Panc1 (cell line): ENCODE measurements around the gene MYH1. TPM values are rescaled to one million over a fixed set of nuclear protein-coding genes. Genes with fewer than 3 reads are reported as not detected.

ENCODE experiments used
- ATAC-seq: fragments of 200-7000 bp; cut with Tn5 transposase; 2 replicates; pipeline ENCODE4 v1.9.1; 2020; ENCODE audit warnings: mild to moderate bottlenecking, moderate library complexity
- BruUV-seq: library from RNA; stranded (reverse); fragments of 400-500 nt; replicated peaks from 2 replicates; lab custom pipeline; 2021; lab: Mats Ljungman, UMichigan
- CTCF ChIA-PET: fragments of 300-600 bp; sonication (Branson Sonifier 250); formaldehyde crosslinking; loops from one replicate; lab custom pipeline; 2022; ENCODE audit warnings: antibody characterized with exemption; lab: Charles Lee
- POLR2A ChIA-PET: fragments of 300-600 bp; sonication (Branson Sonifier 250); formaldehyde crosslinking; loops from one replicate; lab custom pipeline; 2022; ENCODE audit warnings: antibody characterized with exemption; lab: Charles Lee
- DNase-seq: peaks from one replicate; pipeline ENCODE4 v3.0.0-alpha.2; 2010; ENCODE audit warnings: low read depth, low spot score
- H3K27ac ChIP-seq: 2 replicates; pipeline ENCODE4 v1.5.1; 2011; ENCODE audit warnings: mild to moderate bottlenecking, low read length, inconsistent platforms
- H3K27me3 ChIP-seq: fragments of 200-500 bp; sonication (Bioruptor generic); 2 replicates; pipeline ENCODE4 v1.6.0; 2014; ENCODE audit warnings: low read length, inconsistent platforms; ENCODE audit not compliant: control insufficient read depth, insufficient read depth
- H3K36me3 ChIP-seq: fragments of 200-500 bp; sonication (Bioruptor generic); 2 replicates; pipeline ENCODE4 v1.5.1; 2014; ENCODE audit warnings: inconsistent platforms, mild to moderate bottlenecking, low read length, moderate library complexity; ENCODE audit not compliant: control insufficient read depth, insufficient read depth
- H3K4me1 ChIP-seq: 2 replicates; pipeline ENCODE4 v1.5.1; 2011; ENCODE audit warnings: inconsistent platforms, mild to moderate bottlenecking, low read length, moderate library complexity; ENCODE audit not compliant: control insufficient read depth, insufficient read depth
- H3K4me3 ChIP-seq, 2 experiments: 2 replicates each; pipeline ENCODE4 v1.5.1; 2011 to 2012; ENCODE audit warnings: low read depth in 2 of 2, low read length in 2 of 2, mild to moderate bottlenecking in 2 of 2, inconsistent platforms in 1 of 2, moderate library complexity in 1 of 2
- H3K9me3 ChIP-seq: fragments of 200-500 bp; sonication (Bioruptor generic); 2 replicates; pipeline ENCODE4 v1.5.1; 2014; ENCODE audit warnings: low read depth, mild to moderate bottlenecking, inconsistent platforms, low read length, moderate library complexity; ENCODE audit not compliant: control insufficient read depth, insufficient read depth
- CTCF ChIP-seq: fragments of 450-650 bp; IDR thresholded peaks from 2 replicates; pipeline ENCODE4 v1.5.1; 2017; ENCODE audit warnings: mild to moderate bottlenecking
- POLR2AphosphoS5 ChIP-seq: IDR thresholded peaks from 2 replicates; pipeline ENCODE4 v1.6.1; 2012; ENCODE audit warnings: mild to moderate bottlenecking, low read depth, low read length, moderate library complexity
- REST ChIP-seq, 2 experiments: IDR thresholded peaks; 2 replicates each; pipeline ENCODE4 v1.6.1; 2011 to 2012; ENCODE audit warnings: low read depth in 2 of 2, control low read depth in 1 of 2, low read length in 1 of 2, mild to moderate bottlenecking in 1 of 2, moderate library complexity in 1 of 2; ENCODE audit not compliant: insufficient read depth in 1 of 2
- SIN3A ChIP-seq: IDR thresholded peaks from 2 replicates; pipeline ENCODE4 v1.6.1; 2012; ENCODE audit warnings: low read depth, mild to moderate bottlenecking, low read length, moderate library complexity, borderline replicate concordance; ENCODE audit not compliant: insufficient read depth
- TCF7L2 ChIP-seq: IDR thresholded peaks from 2 replicates; pipeline ENCODE4 v1.6.1; 2011; ENCODE audit warnings: mild to moderate bottlenecking, low read depth, low read length, inconsistent platforms
- in situ Hi-C: cut with HindIII; loops from 2 replicates; pipeline ENCODE4 v1.10.0; 2016; ENCODE audit warnings: low sequenced_read_pairs, low pct_unique_long_range_greater_than_20kb
- intact Hi-C: fragments of 100-400 bp; cut with micrococcal nuclease; formaldehyde crosslinking; loops from one replicate; pipeline ENCODE4 v1.10.0; 2022; ENCODE audit not compliant: unreplicated experiment
- total RNA-seq: library from RNA; stranded (reverse); gene quantifications from one replicate; pipeline ENCODE4 v1.2.1, GENCODE V29; 2021; ENCODE audit not compliant: unreplicated experiment

MYH1 gene
- total RNA-seq, 1 experiment from 2014 or later: not detected

DNA sequence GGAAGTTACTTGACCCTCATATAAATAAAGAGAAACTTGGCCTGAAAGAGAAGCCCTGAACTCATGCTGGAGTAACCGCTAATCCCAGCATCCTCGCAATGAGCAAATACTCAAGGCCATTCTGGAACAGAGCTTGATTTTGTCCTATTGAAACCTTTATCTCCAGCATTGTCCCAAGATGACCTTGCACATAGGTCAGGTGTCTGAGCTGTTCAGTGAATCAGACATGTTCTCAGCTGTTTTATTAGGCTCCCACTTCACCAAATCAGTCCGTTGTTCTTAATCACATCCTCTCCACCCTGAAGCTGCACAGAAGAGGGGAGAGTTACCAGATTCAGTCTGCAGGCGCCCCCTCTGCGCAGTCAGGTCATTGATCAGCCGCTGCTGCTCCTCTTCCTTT is 9.1 kb upstream of the MYH1 start:
- no peak overlapping the region for H3K4me3 ChIP-seq
- no peaks in the 10 kb centered on the region for H3K9me3 ChIP-seq
- no peaks in the 10 kb centered on the region for H3K36me3 ChIP-seq
- POLR2A ChIA-PET: no interaction called here
- no peak for TF ChIP-seq POLR2AphosphoS5
- TF ChIP-seq TCF7L2: no peak
- TF ChIP-seq SIN3A: no peak
- no peak for TF ChIP-seq CTCF
- no peak for TF ChIP-seq REST (IDR thresholded peaks at IDR 0.05; ENCODE audit: insufficient read depth in 1 of 2, low read depth in 2 of 2, low read length in 1 of 2)
- intact Hi-C loops (no loop called here), in situ Hi-C loops (no loop called here)
- CTCF ChIA-PET: no interaction called here
- DNase-seq (no peak), ATAC-seq (no peak)
- no peaks in the 10 kb centered on the region for H3K27me3 ChIP-seq
- H3K27ac ChIP-seq: no peak overlapping the region
- BruUV-seq: no TSS peak
- no peaks in the 10 kb centered on the region for H3K4me1 ChIP-seq

DNA sequence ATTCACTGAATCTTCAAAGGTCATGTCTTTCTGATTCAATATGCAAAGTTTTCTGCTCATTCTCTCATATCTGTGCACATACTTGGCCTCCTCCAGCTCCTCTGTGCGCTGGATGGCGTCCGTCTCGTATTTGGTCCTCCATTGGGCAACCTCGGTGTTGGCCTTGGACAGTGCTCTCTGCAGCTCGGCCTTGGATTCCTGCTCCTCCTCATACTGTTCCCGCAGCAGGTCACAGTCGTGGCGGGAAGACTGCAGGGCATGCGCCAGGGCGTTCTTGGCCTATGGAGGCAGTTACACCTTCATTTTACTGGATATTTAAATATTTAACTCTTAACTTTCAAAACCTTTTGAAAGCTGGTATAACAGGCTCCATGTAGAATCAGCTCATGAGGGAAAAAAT is 8.2 kb upstream of the MYH1 start:
- ATAC-seq: no peak
- no TSS peak for BruUV-seq

More for the DNA sequence above, 8.2 kb upstream of the MYH1 start:
- H3K4me1 ChIP-seq: no peaks in the 10 kb centered on the region
- TF ChIP-seq SIN3A: no peak
- no peak for TF ChIP-seq REST (IDR thresholded peaks at IDR 0.05; ENCODE audit: insufficient read depth in 1 of 2, low read depth in 2 of 2, low read length in 1 of 2)
- no peak for TF ChIP-seq TCF7L2
- no peak for TF ChIP-seq POLR2AphosphoS5
- no peak for TF ChIP-seq CTCF
- H3K36me3 ChIP-seq: no peaks in the 10 kb centered on the region
- intact Hi-C loops (no loop called here), in situ Hi-C loops (no loop called here)
- no peak for DNase-seq
- no peaks in the 10 kb centered on the region for H3K9me3 ChIP-seq
- H3K27ac ChIP-seq: no peak overlapping the region
- CTCF ChIA-PET: no interaction called here
- POLR2A ChIA-PET: no interaction called here
- H3K27me3 ChIP-seq: no peaks in the 10 kb centered on the region
- no peak overlapping the region for H3K4me3 ChIP-seq
